GM12892 (cell line): Measurements from ENCODE around the gene GDF2.

Experiments used
- POLR2A ChIP-seq: IDR thresholded peaks from 2 replicates; pipeline ENCODE4 v1.6.1; 2011; ENCODE audit warnings: low read depth, low read length, control low read depth
- POLR2AphosphoS5 ChIP-seq: IDR thresholded peaks from 2 replicates; pipeline ENCODE4 v1.6.1; 2011; ENCODE audit warnings: low read depth, low read length, control low read depth
- TAF1 ChIP-seq: IDR thresholded peaks from 2 replicates; pipeline ENCODE4 v1.6.1; 2011; ENCODE audit warnings: low read depth, mild to moderate bottlenecking, control low read depth, low read length, borderline replicate concordance

DNA sequence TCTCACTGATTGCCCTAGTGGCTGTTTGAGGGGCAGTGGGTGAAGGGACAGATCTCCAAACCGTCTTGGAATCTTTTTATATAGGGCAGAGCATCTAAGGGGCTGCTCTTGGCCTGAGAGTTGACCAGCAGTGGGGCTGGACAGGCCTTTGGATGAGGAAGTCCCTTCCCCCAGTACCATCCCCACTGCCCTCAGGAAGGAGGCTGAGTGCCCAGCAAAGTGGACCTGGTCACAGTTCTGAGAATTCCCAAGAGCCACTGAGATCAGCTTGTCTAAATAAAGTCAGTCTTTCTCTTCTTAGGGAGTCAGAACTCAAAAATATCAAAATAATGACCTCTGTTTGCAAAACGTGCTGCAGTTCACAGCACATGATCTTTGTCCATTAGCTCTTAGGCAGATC, 16.7 kb upstream of the GDF2 start:
- no peak for TF ChIP-seq POLR2A
- TF ChIP-seq POLR2AphosphoS5 = no peak
- TF ChIP-seq TAF1 = no peak
